ENCODE data around the gene RHBG. TPM values are rescaled to one million over a fixed set of nuclear protein-coding genes. Genes with fewer than 3 reads are reported as not detected.

RHBG gene
- total RNA-seq, 1 donor from 2014 or later: not detected

DNA sequence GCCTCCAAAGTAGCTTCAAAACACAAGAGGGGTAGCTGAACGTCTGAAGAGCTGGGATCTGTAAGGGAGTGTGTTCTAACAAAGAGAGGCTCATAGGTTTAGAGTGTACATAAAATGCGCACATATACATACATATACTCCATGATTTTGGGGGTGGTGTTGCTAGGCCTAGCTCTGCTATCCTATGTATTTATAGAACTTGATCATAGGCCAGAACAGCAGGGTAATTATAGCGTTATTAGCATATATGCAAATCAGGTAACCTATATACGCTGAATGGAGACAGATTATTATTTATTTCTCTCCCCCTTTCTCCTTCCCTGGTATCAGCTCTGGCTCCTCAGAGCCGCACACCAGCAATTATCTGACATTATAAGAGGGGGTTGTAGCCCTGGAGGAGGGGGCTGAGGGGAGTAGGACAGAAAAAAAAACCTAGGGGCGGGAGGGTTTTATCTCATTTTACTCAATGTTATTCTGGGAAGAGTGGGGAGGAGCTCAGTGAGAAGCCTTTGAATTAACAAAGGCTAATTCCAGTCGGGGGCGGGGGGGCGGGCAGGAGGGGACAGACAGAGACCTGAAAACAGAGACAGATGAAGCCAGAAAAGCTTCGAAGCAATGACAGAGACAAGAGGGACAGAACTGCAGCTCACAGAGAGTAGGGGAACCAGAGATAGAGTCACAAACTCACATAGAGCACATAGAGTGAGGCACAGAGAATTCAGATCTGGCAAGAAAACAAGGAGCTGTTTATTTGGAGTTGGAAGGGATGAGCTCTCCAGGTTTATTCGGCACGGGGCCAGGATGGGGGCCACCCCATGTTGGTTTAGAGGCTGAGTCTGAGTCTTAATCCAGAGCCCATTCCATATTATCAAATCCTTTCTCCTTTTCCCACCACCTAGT is 63.0 kb downstream of the RHBG start:
- intact Hi-C loops (cut with DNase I): no loop called here
- ATAC-seq (no peak), DNase-seq (ENCODE audit: low spot score) (no peak)

DNA sequence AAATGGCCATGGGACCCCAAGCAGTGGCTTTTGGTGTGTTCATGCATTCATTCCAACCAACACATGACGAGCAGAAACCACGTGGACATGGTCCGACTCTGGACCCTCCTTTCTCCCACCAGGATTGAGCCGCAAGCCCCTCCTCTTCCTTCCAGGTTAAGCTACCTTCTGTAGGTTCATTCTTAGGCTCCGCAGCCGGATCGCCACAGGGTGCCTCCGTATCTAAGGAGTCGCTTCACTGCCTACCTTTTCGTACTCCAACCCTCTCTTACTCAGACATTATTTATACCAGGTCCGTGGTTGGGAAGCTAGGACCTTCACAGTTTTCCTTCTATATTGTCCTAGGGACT is 63.6 kb downstream of the RHBG start:
- ATAC-seq (no peak), DNase-seq (ENCODE audit: low spot score) (no peak)
- intact Hi-C loops (cut with DNase I): no loop called here

DNA sequence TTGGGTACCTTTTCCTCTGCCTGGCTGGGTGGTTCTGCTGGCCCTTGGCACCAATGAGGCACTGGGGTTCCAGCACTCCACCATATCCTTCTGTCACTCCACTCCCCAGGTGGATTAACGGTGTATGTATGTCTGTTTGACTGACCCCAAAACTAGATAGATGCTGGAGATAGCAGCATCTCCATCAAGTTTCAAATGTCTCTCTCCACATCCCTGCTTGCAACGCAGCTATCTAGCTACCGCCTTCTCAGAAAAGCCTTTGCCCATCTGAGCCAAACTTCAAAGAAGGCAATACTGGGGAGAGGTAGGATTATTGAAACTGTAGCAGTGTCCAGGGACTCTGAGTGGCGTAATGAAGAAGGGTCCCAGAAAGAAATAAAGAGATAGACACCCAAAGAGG is 64.0 kb downstream of the RHBG start:
- DNase-seq (ENCODE audit: low spot score) (no peak), ATAC-seq (no peak)
- intact Hi-C loops (cut with DNase I): no loop called here

DNA sequence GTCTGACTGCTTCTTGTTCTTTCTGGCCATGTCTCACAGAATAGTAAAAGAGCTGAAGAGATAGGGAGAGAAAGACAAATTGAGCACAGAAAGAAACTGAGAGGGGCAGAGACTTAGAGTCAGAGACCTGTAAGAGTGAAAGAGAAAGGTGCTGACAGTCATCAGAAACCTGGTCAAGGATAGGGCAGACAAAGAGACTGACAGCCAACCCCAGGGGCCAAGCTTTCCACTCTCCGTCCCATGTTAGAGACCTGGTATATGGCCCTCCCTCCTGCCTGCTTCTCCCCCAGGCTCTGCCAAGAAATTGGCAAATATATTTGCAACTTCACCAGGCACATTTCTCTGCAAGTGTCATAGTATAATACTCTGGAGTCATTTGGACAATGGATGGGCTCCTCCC is 64.6 kb downstream of the RHBG start:
- DNase-seq (ENCODE audit: low spot score) (no peak), ATAC-seq (no peak)
- intact Hi-C loops (cut with DNase I): no loop called here

Small RNA genes within 50 kb of the gene (microRNA-seq; reads per million reads assigned to microRNA genes)
- gene MIR9-1: not detected

Other genes with a start within 250 kb of the RHBG start
- gene SEMA4A, start 215.6 kb upstream of the RHBG start, total RNA-seq: 8.4 TPM
- 16.3 TPM for gene SLC25A44, start 175.1 kb upstream of the RHBG start, total RNA-seq
- 37.4 TPM for gene PMF1, start 156.2 kb upstream of the RHBG start, total RNA-seq
- 5.1 TPM for gene BGLAP, start 127.0 kb upstream of the RHBG start, total RNA-seq
- 48.9 TPM for gene PAQR6, start 121.2 kb upstream of the RHBG start, total RNA-seq
- gene SMG5, start 86.4 kb upstream of the RHBG start, total RNA-seq: 64.0 TPM
- gene TMEM79, start 84.9 kb upstream of the RHBG start, total RNA-seq: 3.1 TPM
- 39.0 TPM for gene GLMP, start 73.5 kb upstream of the RHBG start, total RNA-seq
- not detected for gene VHLL, start 69.9 kb upstream of the RHBG start, total RNA-seq
- gene CCT3, start 30.9 kb upstream of the RHBG start, total RNA-seq: 98.6 TPM
- not detected for gene TSACC, start 30.7 kb upstream of the RHBG start, total RNA-seq
- 66.8 TPM for gene MEF2D, start 131.6 kb downstream of the RHBG start, total RNA-seq
- gene IQGAP3, start 203.4 kb downstream of the RHBG start, total RNA-seq: 0.76 TPM
- not detected for gene TTC24, start 210.5 kb downstream of the RHBG start, total RNA-seq
- 47.3 TPM for gene NAXE, start 222.6 kb downstream of the RHBG start, total RNA-seq
- gene GPATCH4, start 232.3 kb downstream of the RHBG start, total RNA-seq: 19.7 TPM